GM10266 (cell line): ENCODE data around the gene ACACA.

Source experiments
- DNase-seq: peaks from one replicate; pipeline ENCODE4 v3.0.0; 2012; ENCODE audit errors: extremely low spot score
- TF ChIP-seq, protein P1 (sequence below): IDR thresholded peaks from 2 replicates; pipeline ENCODE4 v1.5.1; 2012; ENCODE audit warnings: mild to moderate bottlenecking, low read depth; ENCODE audit not compliant: control insufficient read depth, insufficient read depth; ENCODE audit errors: missing control alignments

ACACA gene

DNA sequence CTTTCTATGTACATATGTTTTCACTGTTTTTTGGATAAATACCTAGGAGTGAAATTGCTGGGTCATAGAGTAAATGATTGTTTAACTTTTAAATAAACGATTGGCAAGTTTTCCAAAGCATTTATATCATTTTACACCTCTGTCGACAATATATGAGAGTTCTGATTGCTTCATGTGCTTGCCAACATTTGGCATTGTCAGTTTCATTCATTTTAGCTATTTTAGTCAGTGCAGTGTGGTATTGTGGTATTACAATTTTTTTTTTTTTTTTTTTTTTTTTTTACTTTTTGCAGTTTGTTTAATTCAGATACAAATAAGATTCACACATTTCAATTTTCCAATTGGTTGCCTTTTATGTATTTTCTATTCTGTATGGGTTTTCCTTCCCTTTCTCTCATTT lies 26.0 kb upstream of the ACACA start:
- DNase-seq: no peak
- TF ChIP-seq, protein P1, sequence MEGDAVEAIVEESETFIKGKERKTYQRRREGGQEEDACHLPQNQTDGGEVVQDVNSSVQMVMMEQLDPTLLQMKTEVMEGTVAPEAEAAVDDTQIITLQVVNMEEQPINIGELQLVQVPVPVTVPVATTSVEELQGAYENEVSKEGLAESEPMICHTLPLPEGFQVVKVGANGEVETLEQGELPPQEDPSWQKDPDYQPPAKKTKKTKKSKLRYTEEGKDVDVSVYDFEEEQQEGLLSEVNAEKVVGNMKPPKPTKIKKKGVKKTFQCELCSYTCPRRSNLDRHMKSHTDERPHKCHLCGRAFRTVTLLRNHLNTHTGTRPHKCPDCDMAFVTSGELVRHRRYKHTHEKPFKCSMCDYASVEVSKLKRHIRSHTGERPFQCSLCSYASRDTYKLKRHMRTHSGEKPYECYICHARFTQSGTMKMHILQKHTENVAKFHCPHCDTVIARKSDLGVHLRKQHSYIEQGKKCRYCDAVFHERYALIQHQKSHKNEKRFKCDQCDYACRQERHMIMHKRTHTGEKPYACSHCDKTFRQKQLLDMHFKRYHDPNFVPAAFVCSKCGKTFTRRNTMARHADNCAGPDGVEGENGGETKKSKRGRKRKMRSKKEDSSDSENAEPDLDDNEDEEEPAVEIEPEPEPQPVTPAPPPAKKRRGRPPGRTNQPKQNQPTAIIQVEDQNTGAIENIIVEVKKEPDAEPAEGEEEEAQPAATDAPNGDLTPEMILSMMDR: no peak

GRCh38 chr17:37430051-37430627 lies 23.5 kb upstream of the ACACA start:
- TF ChIP-seq, protein P1: no peak
- peak; percentile 51 for DNase-seq

DNA sequence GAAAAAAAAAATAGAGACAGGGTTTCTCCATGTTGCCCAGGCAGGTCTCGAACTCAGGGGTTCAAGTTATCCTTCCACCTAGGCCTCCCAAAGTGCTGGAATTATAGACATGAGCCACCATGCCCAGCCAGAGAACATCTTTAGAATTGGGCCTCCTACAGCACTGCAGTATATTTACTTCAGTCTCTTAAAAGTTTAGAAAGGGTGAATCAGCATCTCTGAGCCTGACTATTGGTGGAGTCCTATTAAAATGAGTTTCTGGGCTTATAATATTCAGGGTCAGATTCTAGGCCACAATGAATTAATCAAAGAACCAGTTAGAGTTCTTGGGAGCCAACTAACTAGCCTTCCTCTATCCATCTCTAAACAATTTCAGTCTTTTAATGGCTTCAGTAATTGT lies 22.8 kb upstream of the ACACA start:
- TF ChIP-seq, protein P1: no peak
- DNase-seq: no peak

DNA sequence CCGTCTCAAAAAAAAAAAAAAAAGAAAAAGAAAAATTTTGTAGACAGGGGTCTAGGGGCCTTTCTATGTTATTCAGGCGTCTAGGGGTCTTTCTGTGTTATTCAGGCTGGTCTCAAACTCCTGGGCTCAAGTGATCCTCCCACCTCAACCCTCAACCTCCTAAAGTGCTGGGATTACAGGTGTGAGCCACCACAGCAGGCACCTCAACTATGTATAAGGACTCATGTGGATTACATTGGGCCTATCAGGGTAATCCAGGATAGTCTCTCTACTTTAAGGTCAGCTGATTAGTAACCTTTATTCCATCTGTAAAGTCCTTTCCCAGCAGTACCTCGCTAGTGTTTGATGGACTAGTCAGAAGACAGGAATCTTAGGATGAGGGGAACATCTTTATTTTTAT lies 22.4 kb upstream of the ACACA start:
- TF ChIP-seq, protein P1: no peak
- no peak for DNase-seq

DNA sequence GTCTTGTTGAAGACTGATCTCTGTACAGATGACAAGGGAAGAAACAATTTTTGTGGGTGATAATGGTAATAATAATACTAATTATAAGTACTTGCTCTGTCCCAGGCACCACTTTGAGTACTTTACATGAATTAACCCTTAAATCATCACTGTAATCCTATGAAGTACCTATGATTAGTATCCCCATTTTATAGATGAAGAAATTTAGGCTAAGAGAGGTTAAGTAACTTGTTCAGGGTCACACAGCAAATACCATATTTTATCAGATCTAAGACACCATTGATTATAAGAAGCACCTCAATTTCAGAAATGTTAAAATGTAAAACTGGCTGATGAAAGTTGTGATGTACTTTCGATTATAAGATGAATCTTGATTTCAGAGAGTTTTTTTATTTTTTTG lies 18.6 kb upstream of the ACACA start:
- TF ChIP-seq, protein P1: no peak
- no peak for DNase-seq

- no peak for DNase-seq
- TF ChIP-seq, protein P1: no peak
These were observed 16.5 kb upstream of the ACACA start for GRCh38 chr17:37422971-37423625.

DNA sequence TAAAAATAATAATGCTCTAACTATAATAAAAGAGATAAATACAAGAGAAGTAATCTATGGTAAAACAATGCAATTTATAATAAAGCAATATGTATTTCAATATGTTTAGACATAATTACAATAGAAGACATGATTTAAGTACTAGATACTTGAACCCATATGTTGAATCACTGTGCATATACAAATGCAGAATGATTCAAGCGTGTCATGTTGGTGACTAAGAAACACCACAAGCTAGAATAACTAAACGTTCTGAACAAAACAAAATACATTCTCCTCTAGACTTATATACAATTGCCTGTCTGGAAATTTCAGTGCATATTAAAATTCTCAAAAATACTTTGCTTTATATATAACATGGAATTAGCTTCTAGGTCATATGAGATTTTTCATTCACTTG lies 11.2 kb upstream of the ACACA start:
- no peak for DNase-seq
- TF ChIP-seq, protein P1: no peak
